GM10847 (cell line): ENCODE measurements around the gene SPRYD3.

Source experiments
- POLR2A ChIP-seq: IDR thresholded peaks from 2 replicates; pipeline ENCODE4 v1.6.1; 2011; ENCODE audit not compliant: insufficient read length; ENCODE audit errors: extremely low read depth

The SPRYD3 gene

GRCh38 chr12:53079226-53080117, at the start of gene SPRYD3:
SPRYD3 (minus strand) TSS chr12:53079390; CDS start chr12:53079333, 57 bp downstream.
- TF ChIP-seq POLR2A, result peak; percentile 96

GRCh38 chr12:53127169-53127568, 48.0 kb upstream of the SPRYD3 start:
- no peak for TF ChIP-seq POLR2A

GRCh38 chr12:53124352-53124723, 45.1 kb upstream of the SPRYD3 start:
- TF ChIP-seq POLR2A, result no peak

GRCh38 chr12:53123578-53124351, 44.6 kb upstream of the SPRYD3 start:
- TF ChIP-seq POLR2A, result no peak

GRCh38 chr12:53122961-53123468, 43.8 kb upstream of the SPRYD3 start:
- no peak for TF ChIP-seq POLR2A

GRCh38 chr12:53120685-53121525, 41.7 kb upstream of the SPRYD3 start:
- TF ChIP-seq POLR2A, result no peak

GRCh38 chr12:53118751-53119300, 39.6 kb upstream of the SPRYD3 start:
- no peak for TF ChIP-seq POLR2A

GRCh38 chr12:53115891-53116648, 36.9 kb upstream of the SPRYD3 start:
- TF ChIP-seq POLR2A, result no peak

GRCh38 chr12:53115112-53115890, 36.1 kb upstream of the SPRYD3 start:
- no peak for TF ChIP-seq POLR2A

GRCh38 chr12:53113951-53114350, 34.8 kb upstream of the SPRYD3 start:
- TF ChIP-seq POLR2A, result no peak

GRCh38 chr12:53113136-53113705, 34.0 kb upstream of the SPRYD3 start:
- TF ChIP-seq POLR2A, result no peak

GRCh38 chr12:53107122-53107521, 27.9 kb upstream of the SPRYD3 start:
- no peak for TF ChIP-seq POLR2A
